HepG2 (cell line): ENCODE data around the gene INF2. TPM values are rescaled to one million over a fixed set of nuclear protein-coding genes. Genes with fewer than 3 reads are reported as not detected.

Source experiments
- BORCS8-MEF2B ChIP-seq: sonication (generic); formaldehyde crosslinking; IDR thresholded peaks from 2 replicates; pipeline ENCODE4 v1.8.0; 2022; ENCODE audit warnings: mild to moderate bottlenecking, missing genetic modification reagents
- GTF3A ChIP-seq: sonication (generic); formaldehyde crosslinking; conservative IDR thresholded peaks from 2 replicates; pipeline ENCODE4 v1.4.0; 2020; ENCODE audit warnings: mild to moderate bottlenecking, missing genetic modification reagents
- KMT2B ChIP-seq: IDR thresholded peaks from 2 replicates; pipeline ENCODE4 v1.6.1; 2016; ENCODE audit warnings: missing genetic modification reagents, missing compliant biosample characterization
- MAZ ChIP-seq, 2 experiments: sonication (generic) in 1 of 2; formaldehyde crosslinking in 1 of 2; IDR thresholded peaks; 2 replicates each; pipeline versions ENCODE4 v1.5.0 to v1.6.1; 2012 to 2020; ENCODE audit warnings: low read depth in 2 of 2, mild to moderate bottlenecking in 2 of 2, borderline replicate concordance in 1 of 2, improper control_type of control experiment in 1 of 2, low read length in 1 of 2, missing genetic modification reagents in 1 of 2, moderate library complexity in 1 of 2
- RFX3 ChIP-seq: IDR thresholded peaks from 2 replicates; pipeline ENCODE4 v1.6.1; 2016; ENCODE audit warnings: missing biosample characterization, missing genetic modification reagents
- ZBTB20 ChIP-seq: sonication (generic); formaldehyde crosslinking; IDR thresholded peaks from 2 replicates; pipeline ENCODE4 v1.8.1; 2023; ENCODE audit warnings: missing genetic modification reagents, low read depth, mild to moderate bottlenecking, borderline replicate concordance
- ZIK1 ChIP-seq: sonication (generic); formaldehyde crosslinking; IDR thresholded peaks from 2 replicates; pipeline ENCODE4 v1.5.0; 2020; ENCODE audit warnings: mild to moderate bottlenecking, low read depth, missing genetic modification reagents, borderline replicate concordance
- ZNF180 ChIP-seq: sonication (generic); formaldehyde crosslinking; IDR thresholded peaks from 2 replicates; pipeline ENCODE4 v1.4.0; 2020; ENCODE audit warnings: low read depth, missing genetic modification reagents, borderline replicate concordance
- ZNF605 ChIP-seq: sonication (generic); formaldehyde crosslinking; IDR thresholded peaks from 2 replicates; pipeline ENCODE4 v1.8.0; 2022; ENCODE audit warnings: mild to moderate bottlenecking, missing genetic modification reagents
- ZNF746 ChIP-seq: sonication (generic); formaldehyde crosslinking; IDR thresholded peaks from 2 replicates; pipeline ENCODE4 v1.8.0; 2022; ENCODE audit warnings: mild to moderate bottlenecking, missing genetic modification reagents
- polyA plus RNA-seq, 8 experiments: library from polyadenylated mRNA; depleted of rRNA in 3 of 8; stranded (reverse) in 7 of 8; unstranded in 1 of 8; fragments of >200 nt; fragmentation: Illumina TruSeq in 4 of 8; extraction: Trizol in 4 of 8; gene quantifications; 2 replicates each; pipeline versions ENCODE4 v1.2.1 to v1.2.3, GENCODE V29; 2011 to 2016; ENCODE audit warnings: low read depth in 4 of 8, missing spikeins in 1 of 8, mixed read lengths in 1 of 8; ENCODE audit not compliant: insufficient read depth in 1 of 8
- total RNA-seq, 5 experiments: library from RNA; depleted of rRNA; stranded (reverse); fragments of >200 nt; fragmentation: Illumina TruSeq; extraction: Trizol; gene quantifications; 2 replicates each; pipeline ENCODE4 v1.2.3, GENCODE V29; 2016; ENCODE audit warnings: low read depth in 1 of 5
- TF ChIP-seq, protein P1 (sequence below): sonication (generic); formaldehyde crosslinking; IDR thresholded peaks from 2 replicates; pipeline ENCODE4 v1.5.1; 2020; ENCODE audit warnings: missing genetic modification reagents, mild to moderate bottlenecking, borderline replicate concordance
- TF ChIP-seq, protein P2 (sequence below), 2 experiments: sonication (generic) in 1 of 2; formaldehyde crosslinking in 1 of 2; IDR thresholded peaks; 2 replicates each; pipeline versions ENCODE4 v1.4.0 to v1.6.1; 2018 to 2020; ENCODE audit warnings: missing genetic modification reagents in 2 of 2, borderline replicate concordance in 1 of 2, low read depth in 1 of 2, mild to moderate bottlenecking in 1 of 2, missing biosample characterization in 1 of 2
- TF ChIP-seq, protein P3 (sequence below): sonication (generic); formaldehyde crosslinking; IDR thresholded peaks from 2 replicates; pipeline ENCODE4 v1.4.0; 2020; ENCODE audit warnings: missing genetic modification reagents
- TF ChIP-seq, protein P4 (sequence below): sonication (generic); formaldehyde crosslinking; conservative IDR thresholded peaks from 2 replicates; pipeline ENCODE4 v1.8.0; 2022; ENCODE audit warnings: mild to moderate bottlenecking, moderate library complexity, missing genetic modification reagents
- TF ChIP-seq, protein P5 (sequence below): sonication (generic); formaldehyde crosslinking; IDR thresholded peaks from 2 replicates; pipeline ENCODE4 v1.5.0; 2020; ENCODE audit warnings: missing genetic modification reagents

INF2 gene
- total and polyA plus RNA-seq, 2 of the 13 experiments (the other 11 are each of a cell fraction or from before 2014, with no cell fraction given) = 16.4 to 26.4 TPM

DNA sequence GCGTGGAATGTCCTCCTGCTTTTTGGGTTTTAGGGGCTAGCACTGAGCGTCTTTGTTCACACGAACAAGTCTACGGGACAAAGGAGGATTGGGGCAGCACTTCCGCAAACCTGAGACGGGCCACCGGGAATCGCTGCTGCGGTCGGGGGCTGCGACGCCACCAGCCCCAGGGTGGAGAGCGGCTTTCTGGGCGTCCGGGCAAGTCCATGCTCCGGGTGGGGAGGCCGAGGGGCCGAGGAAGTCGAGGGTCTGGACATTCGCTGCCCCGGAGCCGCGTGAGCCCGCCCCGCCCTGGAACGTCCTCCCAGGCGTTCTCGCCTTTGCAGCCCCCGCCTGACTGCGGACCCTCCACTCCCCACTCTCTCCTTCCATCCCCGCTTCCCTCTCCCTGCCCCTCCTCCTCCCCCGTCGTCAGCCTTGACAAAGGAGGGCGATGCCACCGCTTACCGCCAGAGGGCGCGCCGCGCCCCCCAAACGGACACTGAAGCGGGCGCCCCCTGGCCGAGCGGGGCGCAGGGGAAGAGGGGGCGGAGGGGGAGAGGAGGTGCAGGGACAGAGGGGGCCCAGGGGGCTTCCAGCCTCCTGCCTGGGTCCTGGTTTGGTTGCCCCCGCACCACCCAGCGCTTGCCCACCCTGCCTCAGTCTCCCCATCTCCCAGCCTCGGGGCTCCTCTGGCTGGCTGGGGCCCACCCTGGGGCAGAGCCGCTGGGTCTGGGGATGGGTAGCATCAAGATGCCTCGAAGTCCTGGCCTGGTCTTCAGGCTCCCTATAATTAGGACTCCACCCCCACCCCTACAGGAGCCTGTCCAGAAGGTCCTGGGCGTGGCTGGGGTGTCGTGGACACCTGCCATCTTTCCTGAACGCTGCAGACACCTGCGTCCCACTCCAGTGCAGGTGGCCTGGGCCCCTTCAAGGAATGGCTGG, 39.1 kb upstream of the INF2 start (continued):
- TF ChIP-seq MAZ (IDR thresholded peaks at IDR 0.05; ENCODE audit: borderline replicate concordance, low read depth, low read length) = no peak; the same call in 1 of the 2 replicates
- TF ChIP-seq MAZ (CRISPR knock-in tag; IDR thresholded peaks at IDR 0.05; ENCODE audit: low read depth) = no peak
- TF ChIP-seq, protein P1, sequence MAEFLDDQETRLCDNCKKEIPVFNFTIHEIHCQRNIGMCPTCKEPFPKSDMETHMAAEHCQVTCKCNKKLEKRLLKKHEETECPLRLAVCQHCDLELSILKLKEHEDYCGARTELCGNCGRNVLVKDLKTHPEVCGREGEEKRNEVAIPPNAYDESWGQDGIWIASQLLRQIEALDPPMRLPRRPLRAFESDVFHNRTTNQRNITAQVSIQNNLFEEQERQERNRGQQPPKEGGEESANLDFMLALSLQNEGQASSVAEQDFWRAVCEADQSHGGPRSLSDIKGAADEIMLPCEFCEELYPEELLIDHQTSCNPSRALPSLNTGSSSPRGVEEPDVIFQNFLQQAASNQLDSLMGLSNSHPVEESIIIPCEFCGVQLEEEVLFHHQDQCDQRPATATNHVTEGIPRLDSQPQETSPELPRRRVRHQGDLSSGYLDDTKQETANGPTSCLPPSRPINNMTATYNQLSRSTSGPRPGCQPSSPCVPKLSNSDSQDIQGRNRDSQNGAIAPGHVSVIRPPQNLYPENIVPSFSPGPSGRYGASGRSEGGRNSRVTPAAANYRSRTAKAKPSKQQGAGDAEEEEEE (CRISPR knock-in tag) = no peak
- TF ChIP-seq BORCS8-MEF2B (CRISPR knock-in tag) = peak; percentile 75; the same call in 1 of the 2 replicates
- TF ChIP-seq, protein P2, sequence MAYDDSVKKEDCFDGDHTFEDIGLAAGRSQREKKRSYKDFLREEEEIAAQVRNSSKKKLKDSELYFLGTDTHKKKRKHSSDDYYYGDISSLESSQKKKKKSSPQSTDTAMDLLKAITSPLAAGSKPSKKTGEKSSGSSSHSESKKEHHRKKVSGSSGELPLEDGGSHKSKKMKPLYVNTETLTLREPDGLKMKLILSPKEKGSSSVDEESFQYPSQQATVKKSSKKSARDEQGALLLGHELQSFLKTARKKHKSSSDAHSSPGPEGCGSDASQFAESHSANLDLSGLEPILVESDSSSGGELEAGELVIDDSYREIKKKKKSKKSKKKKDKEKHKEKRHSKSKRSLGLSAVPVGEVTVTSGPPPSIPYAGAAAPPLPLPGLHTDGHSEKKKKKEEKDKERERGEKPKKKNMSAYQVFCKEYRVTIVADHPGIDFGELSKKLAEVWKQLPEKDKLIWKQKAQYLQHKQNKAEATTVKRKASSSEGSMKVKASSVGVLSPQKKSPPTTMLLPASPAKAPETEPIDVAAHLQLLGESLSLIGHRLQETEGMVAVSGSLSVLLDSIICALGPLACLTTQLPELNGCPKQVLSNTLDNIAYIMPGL (CRISPR knock-in tag; IDR thresholded peaks at IDR 0.05; ENCODE audit: borderline replicate concordance in 1 of 2, low read depth in 1 of 2) = peak; percentile 76 to 80; a peak in 3 of 4 replicates
- TF ChIP-seq RFX3 (CRISPR knock-in tag) = no peak
- TF ChIP-seq ZNF746 (CRISPR knock-in tag) = 0 out of 2 replicates have a peak, but pooled peaks have one; percentile 29
- no peak for TF ChIP-seq ZBTB20
- no peak for TF ChIP-seq ZNF180 (CRISPR knock-in tag)
- TF ChIP-seq, protein P3, sequence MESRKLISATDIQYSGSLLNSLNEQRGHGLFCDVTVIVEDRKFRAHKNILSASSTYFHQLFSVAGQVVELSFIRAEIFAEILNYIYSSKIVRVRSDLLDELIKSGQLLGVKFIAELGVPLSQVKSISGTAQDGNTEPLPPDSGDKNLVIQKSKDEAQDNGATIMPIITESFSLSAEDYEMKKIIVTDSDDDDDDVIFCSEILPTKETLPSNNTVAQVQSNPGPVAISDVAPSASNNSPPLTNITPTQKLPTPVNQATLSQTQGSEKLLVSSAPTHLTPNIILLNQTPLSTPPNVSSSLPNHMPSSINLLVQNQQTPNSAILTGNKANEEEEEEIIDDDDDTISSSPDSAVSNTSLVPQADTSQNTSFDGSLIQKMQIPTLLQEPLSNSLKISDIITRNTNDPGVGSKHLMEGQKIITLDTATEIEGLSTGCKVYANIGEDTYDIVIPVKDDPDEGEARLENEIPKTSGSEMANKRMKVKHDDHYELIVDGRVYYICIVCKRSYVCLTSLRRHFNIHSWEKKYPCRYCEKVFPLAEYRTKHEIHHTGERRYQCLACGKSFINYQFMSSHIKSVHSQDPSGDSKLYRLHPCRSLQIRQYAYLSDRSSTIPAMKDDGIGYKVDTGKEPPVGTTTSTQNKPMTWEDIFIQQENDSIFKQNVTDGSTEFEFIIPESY = no peak
- 0 out of 2 replicates have a peak, but pooled peaks have one; percentile 18 for TF ChIP-seq KMT2B (CRISPR knock-in tag)
- TF ChIP-seq ZNF605 (CRISPR knock-in tag) = no peak
- no peak for TF ChIP-seq ZIK1
- TF ChIP-seq, protein P4, sequence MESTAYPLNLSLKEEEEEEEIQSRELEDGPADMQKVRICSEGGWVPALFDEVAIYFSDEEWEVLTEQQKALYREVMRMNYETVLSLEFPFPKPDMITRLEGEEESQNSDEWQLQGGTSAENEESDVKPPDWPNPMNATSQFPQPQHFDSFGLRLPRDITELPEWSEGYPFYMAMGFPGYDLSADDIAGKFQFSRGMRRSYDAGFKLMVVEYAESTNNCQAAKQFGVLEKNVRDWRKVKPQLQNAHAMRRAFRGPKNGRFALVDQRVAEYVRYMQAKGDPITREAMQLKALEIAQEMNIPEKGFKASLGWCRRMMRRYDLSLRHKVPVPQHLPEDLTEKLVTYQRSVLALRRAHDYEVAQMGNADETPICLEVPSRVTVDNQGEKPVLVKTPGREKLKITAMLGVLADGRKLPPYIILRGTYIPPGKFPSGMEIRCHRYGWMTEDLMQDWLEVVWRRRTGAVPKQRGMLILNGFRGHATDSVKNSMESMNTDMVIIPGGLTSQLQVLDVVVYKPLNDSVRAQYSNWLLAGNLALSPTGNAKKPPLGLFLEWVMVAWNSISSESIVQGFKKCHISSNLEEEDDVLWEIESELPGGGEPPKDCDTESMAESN (CRISPR knock-in tag) = 0 out of 2 replicates have a peak, but pooled peaks have one; percentile 34
- TF ChIP-seq, protein P5, sequence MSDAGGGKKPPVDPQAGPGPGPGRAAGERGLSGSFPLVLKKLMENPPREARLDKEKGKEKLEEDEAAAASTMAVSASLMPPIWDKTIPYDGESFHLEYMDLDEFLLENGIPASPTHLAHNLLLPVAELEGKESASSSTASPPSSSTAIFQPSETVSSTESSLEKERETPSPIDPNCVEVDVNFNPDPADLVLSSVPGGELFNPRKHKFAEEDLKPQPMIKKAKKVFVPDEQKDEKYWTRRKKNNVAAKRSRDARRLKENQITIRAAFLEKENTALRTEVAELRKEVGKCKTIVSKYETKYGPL (CRISPR knock-in tag) = no peak
- no peak for TF ChIP-seq GTF3A (CRISPR knock-in tag)
